Brain microvascular endothelial cell (primary cell): ENCODE results near the gene CEP63.
A peak's percentile ranks its signal among the peaks of the same experiment; 100 is the strongest.

ENCODE experiments used
- DNase-seq: peaks from one replicate; pipeline ENCODE4 v3.0.0-alpha.2; 2020
- H3K27ac ChIP-seq: fragments of 250-450 bp; sonication (Bioruptor Pico); 2 replicates; pipeline ENCODE4 v1.5.1; 2020; ENCODE audit warnings: mild to moderate bottlenecking, moderate library complexity
- H3K27me3 ChIP-seq: fragments of 250-450 bp; sonication (Bioruptor Pico); replicated peaks from 2 replicates; pipeline ENCODE4 v1.5.1; 2020; ENCODE audit warnings: mild to moderate bottlenecking
- H3K36me3 ChIP-seq: fragments of 250-450 bp; sonication (Bioruptor Pico); replicated peaks from 2 replicates; pipeline ENCODE4 v1.5.1; 2020; ENCODE audit warnings: mild to moderate bottlenecking
- H3K4me3 ChIP-seq: 2 replicates; pipeline ENCODE4 v1.5.1; 2011; ENCODE audit warnings: low read depth, mild to moderate bottlenecking, control low read depth, low read length, moderate library complexity
- in situ Hi-C: cut with HindIII; loops from 2 replicates; pipeline ENCODE4 v1.10.0; 2017; ENCODE audit warnings: low sequenced_read_pairs, low pct_ligation_motif_present
- TF ChIP-seq, protein P1 (sequence below): IDR thresholded peaks from 2 replicates; pipeline ENCODE4 v1.5.1; 2011; ENCODE audit warnings: low read depth, mild to moderate bottlenecking, moderate library complexity, low read length, control low read depth, inconsistent platforms; ENCODE audit errors: missing control alignments

CEP63 gene

DNA sequence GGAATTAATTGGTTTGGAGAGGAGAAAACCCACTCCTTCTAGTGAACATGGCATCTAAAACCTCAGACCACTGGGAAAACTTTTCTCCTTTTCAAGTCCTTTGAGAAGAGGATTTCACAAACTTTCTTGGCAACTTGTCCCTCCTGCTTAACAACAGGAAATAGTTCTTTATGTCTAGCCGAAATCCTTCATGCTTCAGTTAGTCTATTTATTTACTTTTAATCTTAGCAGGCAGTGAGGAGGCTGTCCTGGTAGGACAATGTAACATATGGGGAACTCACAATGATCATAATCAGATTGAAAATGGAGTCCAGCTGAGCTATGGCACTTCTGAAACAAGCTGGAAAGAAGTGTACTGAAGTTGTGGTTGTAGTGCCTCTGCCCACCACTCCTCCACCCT lies 114.3 kb downstream of the CEP63 start:
- TF ChIP-seq, protein P1, sequence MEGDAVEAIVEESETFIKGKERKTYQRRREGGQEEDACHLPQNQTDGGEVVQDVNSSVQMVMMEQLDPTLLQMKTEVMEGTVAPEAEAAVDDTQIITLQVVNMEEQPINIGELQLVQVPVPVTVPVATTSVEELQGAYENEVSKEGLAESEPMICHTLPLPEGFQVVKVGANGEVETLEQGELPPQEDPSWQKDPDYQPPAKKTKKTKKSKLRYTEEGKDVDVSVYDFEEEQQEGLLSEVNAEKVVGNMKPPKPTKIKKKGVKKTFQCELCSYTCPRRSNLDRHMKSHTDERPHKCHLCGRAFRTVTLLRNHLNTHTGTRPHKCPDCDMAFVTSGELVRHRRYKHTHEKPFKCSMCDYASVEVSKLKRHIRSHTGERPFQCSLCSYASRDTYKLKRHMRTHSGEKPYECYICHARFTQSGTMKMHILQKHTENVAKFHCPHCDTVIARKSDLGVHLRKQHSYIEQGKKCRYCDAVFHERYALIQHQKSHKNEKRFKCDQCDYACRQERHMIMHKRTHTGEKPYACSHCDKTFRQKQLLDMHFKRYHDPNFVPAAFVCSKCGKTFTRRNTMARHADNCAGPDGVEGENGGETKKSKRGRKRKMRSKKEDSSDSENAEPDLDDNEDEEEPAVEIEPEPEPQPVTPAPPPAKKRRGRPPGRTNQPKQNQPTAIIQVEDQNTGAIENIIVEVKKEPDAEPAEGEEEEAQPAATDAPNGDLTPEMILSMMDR: no peak
- in situ Hi-C loops: no loop called here
- no peak overlapping the region for H3K27ac ChIP-seq
- no peak overlapping the region for H3K4me3 ChIP-seq
- H3K27me3 ChIP-seq: no peaks in the 10 kb centered on the region
- H3K36me3 ChIP-seq: no peaks in the 10 kb centered on the region
- no peak for DNase-seq

DNA sequence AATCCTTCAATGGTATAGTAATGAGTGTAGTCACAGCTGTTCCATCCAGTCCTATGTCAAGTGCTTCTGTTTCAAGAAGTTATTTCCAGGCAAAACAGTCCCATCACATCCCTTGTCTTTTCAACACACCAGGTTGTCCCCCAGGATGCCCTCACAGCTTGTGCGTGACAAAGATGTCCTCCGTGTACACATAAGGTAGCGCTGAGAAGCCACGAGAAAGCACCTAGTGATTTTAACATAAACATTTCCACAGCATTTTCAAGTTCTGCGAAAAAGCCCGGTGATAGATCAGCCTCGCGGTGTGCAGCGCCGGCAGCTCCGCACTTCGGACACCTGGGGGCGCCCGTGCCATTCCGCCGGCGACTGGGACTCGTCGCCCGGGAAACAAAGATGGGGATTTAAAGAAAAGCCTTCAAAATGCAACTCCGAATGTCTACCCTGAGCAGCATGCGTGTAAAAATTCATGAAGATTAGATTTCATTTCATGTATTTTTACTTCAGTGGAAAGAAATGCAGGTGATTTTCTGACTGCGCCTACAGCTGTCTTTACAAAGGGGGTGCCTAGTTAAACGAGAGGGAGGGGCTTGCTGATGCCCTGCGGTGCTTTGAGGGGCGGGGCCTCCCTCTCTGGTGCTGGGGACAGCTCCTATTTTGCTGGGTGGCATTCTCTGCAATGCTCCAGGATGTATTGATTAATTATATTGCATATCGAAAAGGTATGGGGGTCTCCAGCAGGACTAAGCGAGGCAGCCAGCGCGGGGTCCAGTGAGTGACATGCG lies 115.0 kb downstream of the CEP63 start:
- Histone ChIP-seq H3K27ac (no peak overlapping the region), H3K27me3 (no peaks in the 10 kb centered on the region), H3K4me3 (peak overlapping the region; percentile 20), H3K36me3 (no peaks in the 10 kb centered on the region)
- DNase-seq: peak; percentile 50
- TF ChIP-seq, protein P1: peak; percentile 99
- in situ Hi-C loops: no loop called here

DNA sequence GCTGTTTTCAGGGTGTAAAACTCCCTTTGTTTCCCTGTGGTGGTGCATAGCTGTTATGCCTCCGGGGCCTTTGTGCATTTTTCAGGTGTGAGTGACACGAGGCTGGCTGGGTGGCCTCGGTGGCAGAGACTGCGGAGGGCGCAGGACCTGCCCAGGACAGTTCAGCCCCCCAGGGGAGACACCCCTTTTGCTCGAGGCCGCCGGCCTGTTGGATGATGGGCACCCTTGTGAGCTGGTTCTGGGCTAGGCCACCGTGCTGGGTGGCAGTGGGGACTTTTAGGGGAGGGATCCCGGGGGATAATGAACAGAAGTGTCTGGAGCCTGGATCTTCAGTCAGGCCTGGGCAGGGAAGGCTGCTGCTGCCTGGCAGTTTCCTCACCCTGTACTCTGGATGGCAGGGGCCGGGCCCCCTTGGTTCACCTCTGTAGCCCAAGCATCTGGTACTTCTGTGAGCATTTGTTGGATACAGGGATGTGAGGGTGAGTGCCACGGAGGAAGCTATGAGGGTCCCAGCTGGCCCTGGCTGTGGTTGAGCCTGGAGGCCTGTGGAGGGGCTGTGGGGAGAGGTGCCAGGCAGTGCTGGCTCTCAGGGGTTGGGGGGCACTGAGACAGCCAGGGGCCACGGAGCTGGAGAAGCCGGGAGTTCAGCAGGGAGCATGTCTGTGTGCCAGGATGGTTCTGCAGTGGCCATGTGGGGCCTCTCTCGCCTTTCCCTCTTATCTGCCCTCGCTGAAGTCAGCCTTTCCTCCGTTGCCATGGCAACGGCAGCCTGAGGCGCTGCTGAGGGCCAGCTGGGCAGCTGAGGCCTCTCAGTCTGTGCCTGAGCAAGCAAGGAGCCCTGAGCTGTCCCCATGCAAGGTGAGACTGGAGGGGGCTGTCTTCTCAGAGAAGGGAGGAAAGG lies 115.9 kb downstream of the CEP63 start:
- H3K27ac ChIP-seq: no peak overlapping the region
- H3K36me3 ChIP-seq: no peaks in the 10 kb centered on the region
- in situ Hi-C loops: no loop called here
- TF ChIP-seq, protein P1: no peak
- H3K27me3 ChIP-seq: no peaks in the 10 kb centered on the region
- H3K4me3 ChIP-seq: no peak overlapping the region
- peak; percentile 49 for DNase-seq

DNA sequence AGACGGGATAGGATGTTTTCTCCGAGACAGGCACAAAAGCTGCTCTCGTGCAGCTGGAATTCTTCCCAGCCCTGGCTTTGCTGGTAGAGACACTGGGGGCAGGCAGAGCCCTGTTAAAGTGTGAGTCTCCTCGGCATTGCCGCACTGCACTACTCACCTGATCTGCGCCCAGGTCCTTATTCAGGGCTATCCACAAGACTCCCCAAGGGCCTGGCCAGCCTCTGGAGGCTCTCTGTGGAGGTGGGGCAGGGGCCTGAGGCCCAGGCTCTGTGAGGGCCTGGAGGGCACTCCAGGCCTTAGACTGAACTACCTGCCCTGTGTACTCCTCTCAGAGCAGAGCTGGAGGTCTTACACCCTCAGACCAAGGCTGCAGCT lies 116.6 kb downstream of the CEP63 start:
- in situ Hi-C loops: no loop called here

DNA sequence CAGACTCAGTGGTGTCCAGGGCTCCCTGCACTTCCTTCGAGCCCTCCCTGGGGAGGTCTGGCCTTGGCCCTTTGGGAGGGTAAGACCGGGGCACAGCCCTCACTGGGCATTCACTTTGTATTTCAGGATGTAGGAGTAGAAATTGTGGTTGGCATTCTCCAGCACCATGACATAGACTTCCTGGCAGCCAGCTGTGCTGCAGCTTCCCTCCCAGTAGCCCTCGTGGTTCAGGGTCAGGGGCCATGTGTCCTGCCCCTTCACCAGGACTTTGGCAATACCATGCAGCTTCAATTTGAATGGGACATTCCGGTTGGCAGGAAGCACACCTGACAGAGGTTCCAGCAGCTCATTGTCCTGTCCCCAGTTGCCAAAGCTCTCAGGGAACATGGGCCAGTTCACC lies 117.6 kb downstream of the CEP63 start:
- H3K36me3 ChIP-seq: no peaks in the 10 kb centered on the region
- H3K27ac ChIP-seq: no peak overlapping the region
- H3K4me3 ChIP-seq: no peak overlapping the region
- H3K27me3 ChIP-seq: no peaks in the 10 kb centered on the region
- TF ChIP-seq, protein P1: no peak
- in situ Hi-C loops: no loop called here
- DNase-seq: no peak

More for the DNA sequence above, 116.6 kb downstream of the CEP63 start:
- TF ChIP-seq, protein P1: no peak
- no peaks in the 10 kb centered on the region for H3K27me3 ChIP-seq
- no peaks in the 10 kb centered on the region for H3K36me3 ChIP-seq
- H3K4me3 ChIP-seq: no peak overlapping the region
- H3K27ac ChIP-seq: no peak overlapping the region
- DNase-seq: no peak
